ENCODE data around the gene ZNF500.

GRCh38 chr16:4783251-4783950, 16.4 kb upstream of the ZNF500 start:
- no peak for TF ChIP-seq POLR2AphosphoS5 (IDR thresholded peaks at IDR 0.05; ENCODE audit: low read depth, low read length)
- TF ChIP-seq TAF1 (IDR thresholded peaks at IDR 0.05; ENCODE audit: borderline replicate concordance, insufficient read depth, low read length) = no peak
- TF ChIP-seq FOXP2 (optimal IDR thresholded peaks at IDR 0.05; ENCODE audit: borderline replicate concordance, extremely low read depth, extremely low read length, insufficient read depth) = no peak
